D721Med (cell line): ENCODE results near the gene HOXB3.

Source experiments
- DNase-seq: peaks from one replicate; pipeline ENCODE4 v3.0.0; 2011; ENCODE audit warnings: low spot score; ENCODE audit not compliant: insufficient read length
- FAIRE-seq: peaks from 2 replicates; lab custom pipeline; 2011; peaks lifted over from hg19 to GRCh38; lab: Jason Lieb, UNC
- TF ChIP-seq, protein P1 (sequence below): IDR thresholded peaks from 2 replicates; pipeline ENCODE4 v1.5.1; 2012; ENCODE audit warnings: mild to moderate bottlenecking, control low read depth; ENCODE audit not compliant: insufficient read depth; ENCODE audit errors: missing control alignments

Gene HOXB3

GRCh38 chr17:48623583-48623982, 33.5 kb upstream of the HOXB3 start:
- TF ChIP-seq, protein P1, sequence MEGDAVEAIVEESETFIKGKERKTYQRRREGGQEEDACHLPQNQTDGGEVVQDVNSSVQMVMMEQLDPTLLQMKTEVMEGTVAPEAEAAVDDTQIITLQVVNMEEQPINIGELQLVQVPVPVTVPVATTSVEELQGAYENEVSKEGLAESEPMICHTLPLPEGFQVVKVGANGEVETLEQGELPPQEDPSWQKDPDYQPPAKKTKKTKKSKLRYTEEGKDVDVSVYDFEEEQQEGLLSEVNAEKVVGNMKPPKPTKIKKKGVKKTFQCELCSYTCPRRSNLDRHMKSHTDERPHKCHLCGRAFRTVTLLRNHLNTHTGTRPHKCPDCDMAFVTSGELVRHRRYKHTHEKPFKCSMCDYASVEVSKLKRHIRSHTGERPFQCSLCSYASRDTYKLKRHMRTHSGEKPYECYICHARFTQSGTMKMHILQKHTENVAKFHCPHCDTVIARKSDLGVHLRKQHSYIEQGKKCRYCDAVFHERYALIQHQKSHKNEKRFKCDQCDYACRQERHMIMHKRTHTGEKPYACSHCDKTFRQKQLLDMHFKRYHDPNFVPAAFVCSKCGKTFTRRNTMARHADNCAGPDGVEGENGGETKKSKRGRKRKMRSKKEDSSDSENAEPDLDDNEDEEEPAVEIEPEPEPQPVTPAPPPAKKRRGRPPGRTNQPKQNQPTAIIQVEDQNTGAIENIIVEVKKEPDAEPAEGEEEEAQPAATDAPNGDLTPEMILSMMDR = no peak
- DNase-seq (no peak), FAIRE-seq (no peak)

GRCh38 chr17:48622857-48623256, 32.8 kb upstream of the HOXB3 start:
- no peak for DNase-seq
- TF ChIP-seq, protein P1 = no peak
- FAIRE-seq = no peak

GRCh38 chr17:48621410-48622392, 31.7 kb upstream of the HOXB3 start:
- no peak for DNase-seq
- FAIRE-seq = no peak
- TF ChIP-seq, protein P1 = no peak

GRCh38 chr17:48620461-48621139, 30.6 kb upstream of the HOXB3 start:
- FAIRE-seq (no peak), DNase-seq (no peak)
- TF ChIP-seq, protein P1 = no peak

DNA sequence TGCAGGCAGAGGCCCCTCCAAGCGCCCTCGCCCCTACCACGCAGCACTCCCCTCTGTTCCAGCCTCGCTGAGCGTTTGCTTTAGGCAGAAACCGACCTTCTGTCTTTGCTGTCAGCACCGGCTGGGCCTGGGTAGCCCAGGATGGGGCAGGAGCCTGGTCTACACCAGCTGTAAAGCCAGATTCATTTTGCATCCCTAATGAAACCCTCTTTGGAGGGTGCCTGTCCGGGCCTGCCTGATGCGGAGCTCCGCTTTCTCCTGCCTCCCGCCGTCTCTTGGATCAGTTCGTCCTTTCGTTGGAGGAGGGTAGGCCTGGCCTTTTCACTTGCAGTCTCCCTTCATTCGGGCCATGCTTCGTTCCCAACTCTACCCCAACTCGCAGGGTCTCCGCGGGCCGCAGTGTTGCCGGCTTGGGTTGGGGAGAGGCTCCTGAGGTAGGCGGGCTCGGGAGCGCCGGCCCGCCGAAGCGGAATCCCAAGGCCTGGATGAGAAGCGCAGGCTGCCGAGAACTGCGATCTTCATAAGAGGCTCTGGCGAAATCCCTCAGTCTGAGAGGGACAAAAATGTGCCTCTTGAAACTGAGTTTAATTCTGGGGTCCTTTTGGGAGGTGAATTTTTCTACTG, 29.9 kb upstream of the HOXB3 start:
- no peak for FAIRE-seq
- TF ChIP-seq, protein P1 = no peak
- no peak for DNase-seq

DNA sequence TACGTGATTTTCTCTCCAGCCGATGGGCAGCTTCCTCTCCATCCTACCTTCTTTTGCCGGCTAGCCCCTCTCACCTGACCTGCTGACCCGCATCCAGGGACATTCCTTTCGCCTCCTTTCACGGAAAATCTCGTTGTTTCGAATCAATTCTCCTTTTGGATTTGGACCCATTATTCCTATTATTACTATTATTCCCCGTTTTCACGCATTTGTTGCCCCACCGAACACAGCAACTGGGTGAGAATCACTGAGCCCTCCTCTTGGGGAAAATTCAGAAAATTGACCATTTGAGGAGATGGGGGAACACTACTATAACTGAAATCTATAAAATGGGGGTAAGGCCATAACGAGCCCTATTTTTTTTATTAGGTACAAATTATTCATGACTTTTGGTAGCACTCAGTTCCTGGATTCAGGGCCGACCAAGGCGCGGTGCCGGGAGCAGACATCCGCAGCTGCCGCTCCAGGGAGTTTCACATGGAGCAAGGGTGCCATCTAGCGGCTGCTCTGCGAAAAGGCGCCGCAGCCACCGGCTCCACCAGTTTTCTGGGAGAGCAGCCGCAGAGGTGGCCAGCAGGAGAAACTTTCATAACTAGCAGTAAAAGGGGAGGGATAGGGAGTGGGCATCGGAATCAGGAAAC, 28.3 kb upstream of the HOXB3 start:
- TF ChIP-seq, protein P1 = peak; percentile 98
- no peak for FAIRE-seq
- peak; percentile 93 for DNase-seq
